T-helper 22 cell (primary cell): ENCODE data around the gene KLHL26.

Source experiments
- DNase-seq: peaks from one replicate; pipeline ENCODE4 v3.0.0-alpha.2; 2020; ENCODE audit warnings: low read depth

KLHL26 gene

DNA sequence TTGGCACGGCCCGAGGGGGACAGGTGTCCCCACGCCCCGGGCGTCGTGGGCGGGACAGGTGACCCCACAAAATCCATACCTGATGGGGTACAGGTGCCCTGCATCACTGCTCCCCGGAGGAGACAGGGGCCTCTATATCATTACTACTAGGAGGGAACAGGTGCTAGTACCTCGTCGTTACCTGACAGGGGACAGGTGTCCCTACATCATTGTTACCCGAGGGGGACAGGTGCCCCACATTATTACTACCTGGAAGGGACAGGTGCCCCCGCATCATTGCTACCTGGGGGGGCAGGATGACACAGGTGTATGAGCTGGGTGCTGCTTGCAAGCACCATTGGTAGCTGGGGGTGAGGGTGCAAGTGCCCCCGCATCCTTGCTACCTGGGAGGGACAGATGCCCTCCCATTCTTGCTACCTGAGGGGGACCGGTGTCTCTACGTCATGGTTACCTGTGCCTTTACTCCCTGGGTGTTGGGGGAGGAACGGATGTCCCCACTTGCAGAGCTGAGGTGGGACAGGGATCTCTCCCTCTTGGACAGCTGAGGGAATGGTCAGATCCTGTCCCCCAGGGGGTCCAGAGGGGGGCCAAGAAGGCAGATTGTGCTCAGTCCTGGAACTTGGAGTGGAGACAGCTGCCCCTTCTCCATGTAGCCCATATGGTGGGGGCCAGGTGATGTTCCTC, 47.3 kb downstream of the KLHL26 start:
- no peak for DNase-seq

DNA sequence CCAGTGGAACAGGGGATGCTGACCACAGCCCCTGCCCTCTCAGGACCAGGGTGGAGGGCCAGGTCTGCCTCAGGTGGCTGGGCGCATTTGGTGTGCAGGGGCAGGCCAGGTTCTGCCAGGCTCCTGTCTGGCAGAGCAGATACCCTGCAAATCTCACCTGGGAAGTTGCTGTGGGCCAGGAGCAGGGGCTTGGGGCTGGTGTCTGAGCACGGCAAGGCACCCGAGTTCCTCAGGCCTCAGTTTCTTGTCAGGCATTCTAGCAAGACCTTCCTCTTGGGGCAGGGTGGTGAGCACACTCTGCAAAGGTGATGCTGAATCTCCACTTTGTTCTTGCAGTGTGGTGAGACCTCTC, 47.8 kb downstream of the KLHL26 start:
- no peak for DNase-seq

DNA sequence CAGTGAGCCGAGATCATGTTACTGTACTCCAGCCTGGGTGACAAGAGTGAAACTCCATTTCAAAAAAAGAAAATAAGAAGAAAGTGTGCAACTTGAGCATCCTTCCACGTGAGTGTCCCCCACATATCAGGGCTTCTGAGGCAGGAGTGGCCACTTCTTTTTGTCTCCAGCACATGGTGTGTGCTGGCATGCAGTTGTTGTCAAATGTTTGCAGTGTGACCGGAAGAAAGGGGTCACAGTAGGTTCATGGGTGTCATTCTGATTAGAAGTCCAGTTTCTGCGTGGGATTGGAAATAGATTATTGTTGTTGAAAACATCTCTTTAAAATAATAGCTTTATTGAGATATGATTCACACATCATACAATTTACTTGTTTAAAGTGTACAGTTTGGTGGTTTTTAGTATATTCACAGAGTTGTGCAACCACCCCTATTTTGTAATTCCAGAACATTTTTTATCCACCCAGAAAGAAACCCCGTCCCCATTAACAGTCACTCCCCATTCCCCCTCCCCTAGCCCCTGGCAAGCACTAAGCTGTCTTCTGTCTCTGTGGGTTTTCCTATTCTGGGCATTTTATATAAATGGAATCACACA, 48.9 kb downstream of the KLHL26 start:
- no peak for DNase-seq

DNA sequence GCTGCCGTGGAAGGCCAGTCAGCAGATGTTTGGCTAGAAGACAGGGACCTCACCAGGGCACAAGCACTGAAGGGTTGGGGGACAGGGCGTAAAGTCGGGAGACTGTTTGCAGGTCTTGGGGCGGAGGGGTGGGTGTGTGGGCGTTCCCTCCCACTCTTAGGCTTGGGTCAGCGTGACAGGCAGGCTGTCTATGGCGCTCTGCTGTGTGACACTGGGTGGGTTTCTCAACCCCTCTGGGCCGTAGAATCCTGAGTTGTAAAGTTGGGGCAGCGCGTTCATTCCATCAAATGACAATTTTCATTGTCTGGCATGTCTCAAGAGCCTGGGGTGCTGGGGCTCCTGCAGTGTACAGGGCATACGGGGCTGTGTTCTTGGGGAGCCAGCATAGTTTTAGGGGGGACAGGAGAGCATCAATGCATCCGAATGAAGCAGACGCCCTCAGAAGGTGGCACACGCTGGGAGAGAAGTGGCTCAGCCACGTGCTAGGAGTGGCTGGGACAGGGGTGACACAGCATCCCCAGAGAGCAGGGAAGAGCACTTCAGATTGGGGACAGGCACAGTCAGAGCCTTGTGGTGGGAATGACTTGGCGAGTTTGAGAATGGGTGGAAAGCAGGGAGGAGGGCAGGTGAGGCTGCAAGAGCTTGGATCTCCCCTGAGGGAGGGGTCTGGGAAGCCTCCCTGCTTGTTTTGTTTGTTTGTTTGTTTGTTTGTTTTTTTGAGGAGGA, 51.1 kb downstream of the KLHL26 start:
- DNase-seq: no peak

DNA sequence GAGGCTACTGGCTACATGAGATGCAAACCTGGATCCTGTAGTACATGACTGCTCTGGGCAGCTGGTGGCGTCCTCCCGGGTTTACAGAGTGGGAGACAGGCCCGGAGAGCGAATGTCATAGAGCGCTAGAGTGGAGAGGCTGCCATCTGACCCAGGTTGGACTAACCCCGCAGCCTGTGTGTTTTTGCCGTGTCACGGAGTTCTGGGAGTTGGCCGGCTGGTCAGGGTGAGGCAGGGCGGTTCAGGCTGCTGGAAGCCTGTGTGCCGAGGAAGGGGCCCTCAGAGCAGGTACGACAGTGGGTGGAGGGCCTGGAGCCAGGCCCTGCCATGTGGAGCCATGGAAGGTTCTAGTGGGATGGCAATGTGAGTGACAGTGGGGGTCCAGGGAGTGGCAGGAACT, 59.2 kb downstream of the KLHL26 start:
- DNase-seq: no peak

DNA sequence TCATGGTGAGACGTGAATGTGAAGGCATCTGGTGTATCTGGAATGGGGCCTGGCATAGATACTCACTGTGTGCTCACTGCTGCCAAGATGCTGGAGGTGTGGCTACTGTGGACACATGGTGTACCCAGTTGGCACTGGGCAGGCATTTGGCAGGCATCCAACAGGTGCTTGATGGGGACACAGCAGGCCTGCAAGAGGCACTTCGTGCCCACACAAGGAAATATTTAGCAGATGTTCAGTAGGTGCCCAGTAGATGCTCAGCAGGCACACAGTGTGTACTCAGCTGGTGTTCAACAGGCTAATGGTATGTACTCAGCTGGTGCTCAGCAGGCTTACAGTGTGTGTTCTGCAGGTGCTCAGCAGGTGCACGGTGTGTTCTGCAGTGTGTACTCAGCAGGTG, 60.9 kb downstream of the KLHL26 start:
- no peak for DNase-seq

DNA sequence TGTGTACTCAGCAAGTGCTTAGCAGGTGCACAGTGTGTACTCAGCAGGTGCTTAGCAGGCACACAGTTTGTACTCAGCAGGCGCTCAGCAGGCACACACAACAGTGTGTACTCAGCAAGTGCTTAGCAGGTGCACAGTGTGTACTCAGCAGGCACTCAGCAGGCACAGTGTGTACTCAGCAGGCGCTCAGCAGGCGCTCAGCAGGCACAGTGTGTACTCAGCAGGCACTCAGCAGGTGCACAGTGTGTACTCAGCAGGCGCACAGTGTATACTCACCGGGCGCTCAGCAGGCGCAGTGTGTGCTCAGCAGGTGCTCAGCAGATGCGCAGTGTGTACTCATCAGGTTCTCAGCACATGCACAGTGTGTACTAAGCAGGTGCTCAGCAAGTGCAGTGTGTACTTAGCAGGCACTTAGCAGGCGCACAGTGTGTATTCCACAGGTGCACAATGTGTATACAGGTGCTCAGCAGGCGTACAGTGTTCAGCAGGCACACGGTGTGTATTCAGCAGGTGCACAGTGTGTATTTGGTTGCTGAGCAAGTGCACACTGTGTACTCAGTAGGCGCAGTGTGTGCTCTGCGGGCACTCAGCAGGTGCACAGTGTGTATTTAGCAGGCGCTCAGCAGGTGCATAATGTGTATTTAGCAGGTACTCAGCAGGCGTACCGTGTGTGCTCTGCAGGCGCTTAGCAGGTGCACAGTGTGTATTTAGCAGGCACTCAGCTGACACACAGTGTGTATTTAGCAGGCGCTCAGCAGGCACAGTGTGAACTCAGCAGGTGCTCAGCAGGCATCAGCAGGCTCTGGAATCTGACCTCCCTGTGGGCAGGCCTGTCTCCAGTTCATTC, 61.7 kb downstream of the KLHL26 start:
- no peak for DNase-seq

DNA sequence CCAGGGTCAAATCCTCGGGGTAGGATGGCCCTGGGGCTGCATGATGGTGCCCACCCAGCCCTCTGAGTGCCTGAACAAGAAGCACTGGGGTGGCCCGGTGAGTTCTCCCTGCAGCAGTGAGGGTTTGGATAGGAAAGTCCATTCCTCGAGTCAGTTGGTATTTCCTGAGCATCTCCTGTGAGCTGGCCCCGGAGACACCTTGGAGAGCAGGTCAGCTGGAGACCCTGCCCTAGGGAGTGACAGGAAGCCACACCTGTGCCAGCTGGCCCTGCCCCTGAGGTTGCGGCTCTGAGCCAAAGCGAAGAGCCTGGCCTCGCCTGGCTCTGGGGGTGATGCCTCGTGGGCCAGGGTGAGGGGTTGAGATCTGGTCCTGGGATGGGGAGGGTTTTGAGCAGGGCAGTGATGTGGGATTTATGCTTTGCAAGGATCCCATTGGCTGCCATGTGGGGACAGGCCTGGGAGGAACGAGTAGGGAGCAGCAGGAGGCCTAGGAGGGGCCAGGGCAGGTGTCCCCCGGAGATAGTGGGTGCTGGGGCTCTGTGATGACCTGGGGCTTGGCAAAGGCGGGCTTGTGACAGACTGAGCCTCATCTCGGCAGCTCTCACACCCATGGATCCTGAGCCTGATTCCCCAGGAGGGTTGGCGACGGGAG, 62.7 kb downstream of the KLHL26 start:
- no peak for DNase-seq

DNA sequence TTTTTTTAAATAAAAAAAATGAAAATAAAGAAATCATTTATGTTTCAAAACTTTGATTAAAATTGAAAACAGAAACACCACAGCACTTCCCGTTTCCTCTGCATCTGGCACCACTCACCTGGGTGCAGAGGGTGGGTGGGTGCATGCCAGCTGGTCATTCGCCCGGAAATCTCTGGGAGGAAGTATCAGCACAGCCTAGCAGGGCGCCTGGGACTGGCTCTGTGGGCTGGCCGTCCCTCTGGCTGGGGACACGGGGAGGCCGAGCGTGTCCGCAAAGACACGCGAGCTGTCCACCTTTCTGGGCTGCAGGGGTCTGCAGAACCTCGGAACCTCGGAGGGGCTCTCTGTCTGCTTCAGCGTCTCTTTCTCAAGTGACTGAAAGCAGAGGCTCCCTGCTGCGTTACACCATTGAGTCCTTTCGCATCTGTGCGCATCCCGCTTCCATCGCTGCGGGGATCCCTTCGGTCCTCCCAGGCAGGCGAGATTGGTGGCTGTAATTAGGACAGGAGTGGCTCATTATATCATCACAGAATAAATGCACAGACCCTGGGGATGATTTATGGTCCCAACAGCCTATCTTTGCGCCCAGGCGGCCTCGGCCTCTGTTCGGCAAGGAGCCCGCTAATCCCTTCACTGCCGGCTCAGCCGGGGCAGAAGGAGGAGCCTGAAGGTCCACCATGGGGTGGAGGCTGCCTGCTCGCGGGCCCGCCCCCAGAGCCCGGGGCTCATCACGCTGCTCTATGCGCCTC, 63.8 kb downstream of the KLHL26 start:
- DNase-seq: peak; percentile 46

DNA sequence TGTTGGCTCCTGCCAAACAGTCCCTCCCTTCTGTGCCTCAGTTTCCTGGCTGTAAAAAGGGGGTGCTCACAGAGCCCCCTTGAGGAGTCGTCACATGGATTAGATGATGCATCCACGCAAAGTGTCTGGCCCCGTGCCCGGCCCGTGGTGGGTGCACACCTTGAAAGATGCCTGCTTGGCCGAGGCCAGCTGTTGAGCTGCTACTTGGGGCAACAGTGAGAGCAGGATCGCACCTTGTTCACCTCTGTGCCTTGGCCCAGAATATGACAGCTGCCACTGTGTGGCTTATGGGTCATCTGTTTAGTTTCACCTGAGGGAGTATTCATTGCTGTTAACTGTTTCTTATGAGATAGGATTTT, 64.4 kb downstream of the KLHL26 start:
- DNase-seq: no peak

DNA sequence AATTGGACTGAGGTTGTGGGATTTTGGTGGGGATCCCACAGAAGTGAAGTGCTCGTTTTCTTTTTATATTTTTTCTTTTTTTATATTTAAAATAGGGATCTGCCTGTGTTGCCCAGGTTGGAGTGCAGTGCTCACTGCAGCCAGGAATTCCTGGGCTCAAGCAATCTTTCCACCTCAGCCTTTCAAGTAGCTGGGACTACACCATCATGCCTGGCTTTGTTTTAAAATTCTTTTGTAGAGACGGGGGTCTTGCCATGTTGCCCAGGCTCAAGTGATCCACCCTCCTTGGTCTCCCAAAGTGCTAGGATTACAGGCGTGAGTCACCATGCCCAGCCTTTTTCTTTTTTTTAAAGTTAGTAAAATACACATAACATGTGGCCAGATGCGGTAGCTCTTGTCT, 67.2 kb downstream of the KLHL26 start:
- no peak for DNase-seq

DNA sequence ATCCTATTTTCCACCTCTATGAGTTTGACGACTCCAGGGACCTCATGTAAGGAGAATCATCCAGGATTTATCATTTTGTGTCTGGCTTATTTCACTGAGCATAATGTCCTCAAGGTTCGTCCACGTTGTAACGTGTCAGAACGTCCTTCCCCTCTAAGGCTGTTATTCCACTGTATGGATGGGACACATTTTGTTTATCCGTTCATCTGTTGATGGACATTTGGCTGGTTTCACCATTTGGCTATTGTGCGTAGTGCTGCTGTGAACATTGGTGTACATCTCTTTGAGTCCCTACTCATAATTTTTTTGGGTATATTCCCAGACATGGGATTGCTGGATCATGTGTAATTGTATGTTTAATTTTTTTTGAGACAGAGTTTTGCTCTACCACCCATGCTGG, 68.1 kb downstream of the KLHL26 start:
- no peak for DNase-seq

DNA sequence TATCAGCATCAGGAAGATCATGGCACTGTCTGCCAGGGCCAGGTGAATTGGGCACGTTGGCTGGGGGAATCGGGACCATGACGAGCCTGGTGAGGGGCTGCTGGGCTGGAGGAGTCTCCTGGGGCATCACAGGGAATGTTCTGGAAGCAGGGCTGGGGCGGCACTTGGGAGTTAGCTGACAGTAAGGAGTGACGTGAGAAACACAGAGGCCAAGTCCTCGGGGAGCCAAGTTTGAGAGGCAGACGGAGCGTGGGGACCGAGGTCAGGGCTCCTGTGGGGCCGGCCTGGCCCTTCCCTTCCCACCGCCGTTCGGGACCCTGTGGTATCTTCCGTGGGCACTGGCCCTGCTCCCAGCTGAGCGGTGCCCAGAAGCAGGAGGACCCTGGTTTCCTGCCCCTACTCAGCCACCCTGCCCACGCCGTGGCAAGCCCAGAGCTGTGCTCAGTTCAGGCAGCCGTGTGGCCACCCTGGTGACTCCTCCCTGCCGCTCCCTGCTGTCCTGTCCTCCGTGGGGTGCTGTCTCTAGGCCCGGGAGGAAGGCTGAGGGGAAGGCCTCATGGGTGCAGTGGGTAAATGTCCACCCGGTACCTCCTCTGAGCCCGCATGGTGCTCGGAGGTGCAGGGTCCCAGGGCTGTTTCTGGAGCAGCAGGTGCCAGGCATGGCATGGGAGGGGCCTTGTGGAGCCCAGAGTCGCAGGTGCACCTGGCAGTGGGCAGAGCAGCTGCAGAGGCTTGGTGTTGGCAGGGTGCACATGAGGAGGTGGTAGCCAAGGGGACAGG, 71.8 kb downstream of the KLHL26 start:
- DNase-seq: no peak

DNA sequence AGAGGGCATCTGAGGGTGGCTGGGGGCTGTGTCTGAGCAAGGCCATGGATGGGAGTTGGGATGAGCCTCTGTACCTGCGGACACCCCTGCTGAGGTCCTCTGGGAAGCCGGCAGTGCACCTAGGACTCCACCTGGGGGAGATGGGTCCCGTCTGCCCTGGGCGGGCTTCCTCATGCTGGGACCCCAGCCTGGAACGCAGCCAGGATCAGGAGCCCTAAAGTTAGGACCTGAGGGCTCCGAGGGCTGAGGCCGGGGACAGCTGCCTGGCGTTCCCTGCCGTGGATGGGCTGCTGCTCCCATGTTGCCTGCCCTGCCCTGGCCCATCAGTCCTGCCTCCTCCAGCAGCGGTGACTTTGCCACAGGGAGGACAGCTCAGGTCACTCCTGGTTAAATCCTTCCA, 72.7 kb downstream of the KLHL26 start:
- DNase-seq: no peak

DNA sequence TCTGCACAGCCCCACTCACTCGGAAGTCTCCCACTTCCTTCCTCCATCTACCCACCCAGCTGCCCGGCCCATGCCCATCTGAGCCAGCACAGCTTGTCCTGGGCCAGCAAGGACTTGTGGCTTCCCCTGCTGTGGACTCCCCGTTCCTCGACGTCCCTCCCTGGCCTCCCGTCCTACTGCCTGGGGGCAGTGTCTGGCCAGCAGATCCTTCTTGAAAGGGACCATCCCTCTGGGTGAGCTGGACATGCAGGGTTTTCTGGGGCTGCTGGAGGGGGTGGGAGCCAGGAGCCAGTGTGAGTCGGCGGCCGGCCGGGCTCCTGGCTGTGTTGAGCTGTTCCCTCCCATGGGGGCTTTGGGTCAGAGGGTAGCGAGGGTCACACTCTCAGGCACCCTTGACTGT, 73.4 kb downstream of the KLHL26 start:
- DNase-seq: no peak

DNA sequence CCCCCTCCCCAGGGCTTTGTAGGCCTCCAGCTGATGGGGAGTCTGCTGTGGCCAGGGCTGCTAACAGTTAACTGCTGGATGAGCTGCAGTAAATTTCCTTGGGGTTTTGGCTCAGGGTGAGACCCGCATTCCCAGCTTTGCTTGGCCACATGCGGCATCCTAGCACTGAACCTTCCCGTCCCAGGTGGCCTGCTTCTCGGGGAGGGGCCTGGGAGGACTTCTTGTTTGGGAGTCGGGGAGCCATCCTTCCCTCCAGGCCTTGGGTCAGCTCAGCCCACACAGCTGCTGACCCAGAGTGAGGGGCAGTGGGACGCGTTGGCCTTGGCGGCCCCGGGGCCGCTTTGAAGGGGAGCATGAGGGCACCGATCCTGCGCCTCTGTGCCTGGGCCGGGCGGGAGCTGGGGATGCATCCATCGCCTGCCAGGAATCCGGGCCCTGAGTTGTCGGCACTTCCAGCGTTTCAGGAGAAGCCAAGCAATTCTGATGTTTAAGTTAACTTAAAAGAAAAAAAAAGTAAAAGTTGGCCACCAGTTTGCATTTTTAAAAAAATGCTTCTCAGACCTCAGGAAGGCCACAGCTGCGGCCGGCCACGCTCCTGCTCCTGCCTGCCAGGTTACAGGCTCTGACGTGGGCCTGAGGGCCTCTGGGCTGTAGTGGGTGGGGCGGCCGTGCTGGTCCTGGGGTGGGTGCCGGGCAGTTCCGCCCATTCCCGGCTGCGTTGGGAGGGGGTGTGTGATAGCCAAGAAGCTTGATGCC, 74.3 kb downstream of the KLHL26 start:
- no peak for DNase-seq

DNA sequence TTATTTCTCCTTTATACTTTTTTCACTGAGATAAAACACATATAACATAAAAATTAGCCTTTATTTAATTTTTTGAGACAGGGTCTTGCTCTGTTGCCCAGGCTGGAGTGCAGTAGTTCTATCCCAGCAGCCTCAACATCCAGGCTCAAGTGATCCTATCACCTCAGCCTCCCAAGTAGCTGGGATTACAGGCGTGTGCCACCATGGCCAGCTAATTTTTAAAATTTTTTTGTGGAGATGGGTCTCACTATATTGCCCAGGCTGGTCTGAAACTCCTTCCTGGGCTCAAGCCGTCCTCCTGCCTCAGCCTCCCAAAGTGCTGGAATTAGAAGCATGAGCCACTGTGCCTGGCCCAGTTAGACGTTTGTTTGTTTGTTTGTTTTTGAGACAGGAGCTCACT, 75.1 kb downstream of the KLHL26 start:
- DNase-seq: no peak

DNA sequence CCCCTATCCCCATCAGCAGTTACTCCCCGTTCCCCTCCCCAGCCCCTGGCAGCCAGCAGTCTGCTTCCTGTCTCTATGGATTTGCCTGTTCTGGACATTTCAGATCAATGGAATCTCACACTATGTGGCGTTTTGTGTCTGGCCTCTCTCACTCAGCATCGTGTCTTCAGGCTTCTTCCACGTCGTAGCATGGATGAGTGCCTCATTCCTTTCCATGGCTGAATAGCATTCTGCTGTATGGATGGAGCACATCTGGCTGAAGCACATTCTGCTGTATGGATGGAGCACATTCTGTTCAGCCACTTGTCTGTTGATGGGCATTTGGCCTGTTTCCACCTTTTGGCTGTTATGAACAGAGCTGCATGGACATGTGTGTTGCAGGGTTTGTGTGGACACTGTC, 76.2 kb downstream of the KLHL26 start:
- no peak for DNase-seq

DNA sequence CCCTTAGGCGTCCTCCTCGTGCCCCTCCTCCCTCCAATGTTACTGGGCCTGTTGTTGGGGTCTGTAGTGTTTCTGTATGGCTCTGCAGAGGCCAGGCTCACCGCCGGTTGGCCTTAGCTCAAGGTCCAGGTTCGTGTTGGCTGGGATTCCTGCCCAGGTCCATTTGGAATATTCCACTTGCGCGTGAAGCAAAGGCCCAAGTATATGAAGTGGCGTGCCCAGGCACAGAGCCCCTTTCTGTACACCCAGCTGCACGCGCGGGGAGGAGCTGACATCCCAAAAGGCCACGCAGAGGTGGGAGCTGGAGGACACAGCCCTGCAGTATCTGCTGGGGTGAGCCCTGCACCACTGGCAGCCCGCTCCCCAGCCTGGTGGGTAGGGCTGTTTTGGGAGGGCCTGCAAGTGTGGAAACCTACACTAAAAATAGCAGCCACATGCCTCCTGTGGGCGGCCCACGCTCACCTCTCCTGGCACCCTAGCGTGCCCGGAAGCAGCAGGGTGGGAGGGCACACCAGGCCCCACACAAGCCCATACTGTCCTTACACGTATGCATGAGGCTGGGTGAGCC, 76.8 kb downstream of the KLHL26 start:
- no peak for DNase-seq

DNA sequence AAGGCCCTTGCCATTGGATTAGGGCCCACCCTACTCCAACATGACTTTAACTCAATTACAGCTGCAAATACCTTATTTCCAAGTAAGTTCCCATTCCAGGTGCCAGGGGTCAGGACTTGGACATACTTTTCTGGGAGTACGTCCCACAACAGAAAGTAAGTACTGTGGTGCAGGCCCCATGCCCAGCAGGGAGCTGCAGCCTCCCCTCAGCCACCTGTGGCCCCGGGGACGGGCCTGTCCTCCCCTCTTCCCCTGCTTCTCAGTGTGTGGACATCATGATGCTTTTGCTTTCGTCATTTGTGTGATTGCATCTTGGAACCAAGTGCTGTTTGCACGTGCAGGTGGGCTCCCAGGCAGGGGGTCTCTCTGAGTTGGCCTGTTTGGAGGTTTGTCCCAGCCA, 78.6 kb downstream of the KLHL26 start:
- no peak for DNase-seq
